K562 (cell line): Measurements from ENCODE around the gene HHATL. TPM values are rescaled to one million over a fixed set of nuclear protein-coding genes. Genes with fewer than 3 reads are reported as not detected.

Experiments used
- ATAC-seq: fragments of 200-7000 bp; cut with Tn5 transposase; 3 replicates; pipeline ENCODE4 v1.9.1; 2020; ENCODE audit warnings: moderate library complexity
- BruUV-seq: library from RNA; stranded (reverse); fragments of 400-500 nt; replicated peaks from 2 replicates; lab custom pipeline; 2021; lab: Mats Ljungman, UMichigan
- CTCF ChIA-PET: fragments of 300-600 bp; formaldehyde crosslinking; extraction: SDS; loops from one replicate; lab custom pipeline; 2021; ENCODE audit warnings: low intra/inter-chr PET ratio; lab: Yijun Ruan, JAX
- POLR2A ChIA-PET: fragments of 300-600, 350-650 bp; sonication (Branson Sonifier 250); formaldehyde crosslinking; extraction: SDS; loops from one replicate; lab custom pipeline; 2021; ENCODE audit warnings: antibody characterized with exemption, inconsistent platforms; lab: Yijun Ruan, JAX
- DNase-seq, 4 experiments: peaks; one replicate each; pipeline versions ENCODE4 v3.0.0 to v3.0.0-alpha.2; 2011 to 2018; ENCODE audit warnings: low spot score in 3 of 4, mixed read lengths in 3 of 4; ENCODE audit errors: extremely low read depth in 1 of 4
- FAIRE-seq: peaks from 2 replicates; lab custom pipeline; 2011; peaks lifted over from hg19 to GRCh38; lab: Jason Lieb, UNC
- H2AFZ ChIP-seq: 2 replicates; pipeline ENCODE4 v1.6.0; 2011; ENCODE audit warnings: low read depth, low read length, control low read depth, inconsistent platforms
- H3K27ac ChIP-seq: fragments of 200-600 bp; 3 replicates; pipeline ENCODE4 v1.8.0; 2011; ENCODE audit warnings: low read depth, mild to moderate bottlenecking, control low read depth, inconsistent platforms, low read length, moderate library complexity, mixed read lengths; ENCODE audit errors: extremely low read depth
- H3K27me3 ChIP-seq, 2 experiments: fragments of 300-600 bp in 1 of 2; 2 replicates in 1 of 2; 3 replicates in 1 of 2; pipeline versions ENCODE4 v1.6.0 to v1.8.0; 2011; ENCODE audit warnings: inconsistent platforms in 2 of 2, low read length in 2 of 2, mild to moderate bottlenecking in 1 of 2, mixed read lengths in 1 of 2, moderate library complexity in 1 of 2; ENCODE audit not compliant: control insufficient read depth in 2 of 2, insufficient read depth in 2 of 2
- H3K36me3 ChIP-seq: fragments of 300-600 bp; 3 replicates; pipeline ENCODE4 v1.8.0; 2011; ENCODE audit warnings: mild to moderate bottlenecking, low read length, inconsistent platforms; ENCODE audit not compliant: control insufficient read depth, insufficient read depth
- H3K4me1 ChIP-seq, 2 experiments: fragments of 200-600 bp in 1 of 2; replicated peaks in 1 of 2; 2 replicates in 1 of 2; 3 replicates in 1 of 2; pipeline versions ENCODE4 v1.5.1 to v1.8.0; 2011; ENCODE audit warnings: inconsistent platforms in 2 of 2, low read length in 2 of 2, mild to moderate bottlenecking in 1 of 2, mixed read lengths in 1 of 2, moderate library complexity in 1 of 2; ENCODE audit not compliant: control insufficient read depth in 2 of 2, insufficient read depth in 2 of 2
- H3K4me2 ChIP-seq: 2 replicates; pipeline ENCODE4 v1.6.1; 2011; ENCODE audit warnings: low read length, control low read depth, inconsistent platforms, mixed read lengths; ENCODE audit not compliant: insufficient read depth
- H3K4me3 ChIP-seq: fragments of 200-600 bp; sonication (generic), shearing (Covaris generic); 2 replicates; pipeline ENCODE4 v1.5.1; 2016; ENCODE audit warnings: control low read depth, inconsistent platforms
- H3K79me2 ChIP-seq: fragments of 200-600 bp; 3 replicates; pipeline ENCODE4 v1.8.0; 2011; ENCODE audit warnings: low read length, inconsistent platforms; ENCODE audit not compliant: control insufficient read depth, insufficient read depth
- H3K9ac ChIP-seq, 2 experiments: 2 replicates each; pipeline versions ENCODE4 v1.6.0 to v1.6.1; 2011; ENCODE audit warnings: low read depth in 2 of 2, low read length in 2 of 2, control low read depth in 1 of 2, inconsistent platforms in 1 of 2, mild to moderate bottlenecking in 1 of 2, mixed read lengths in 1 of 2; ENCODE audit not compliant: insufficient read depth in 1 of 2
- H3K9me1 ChIP-seq: one replicate; pipeline ENCODE4 v1.6.0; 2011; ENCODE audit warnings: inconsistent platforms, mild to moderate bottlenecking, low read length, moderate library complexity; ENCODE audit not compliant: control insufficient read depth, insufficient read depth
- H3K9me3 ChIP-seq: replicated peaks from 2 replicates; pipeline ENCODE4 v1.5.1; 2011; ENCODE audit warnings: low read depth, low read length, inconsistent platforms; ENCODE audit not compliant: control insufficient read depth, insufficient read depth
- H4K20me1 ChIP-seq: replicated peaks from 2 replicates; pipeline ENCODE4 v1.6.1; 2011; ENCODE audit warnings: low read length, inconsistent platforms, mixed read lengths; ENCODE audit not compliant: control insufficient read depth, insufficient read depth
- CCAR2 ChIP-seq: fragments of 200-400 bp; formaldehyde crosslinking; IDR thresholded peaks from 2 replicates; pipeline ENCODE4 v1.6.1; 2017; ENCODE audit warnings: mild to moderate bottlenecking, low read depth, low read length
- CHCHD3 ChIP-seq: fragments of 250-450 bp; sonication (Bioruptor Pico); IDR thresholded peaks from 2 replicates; pipeline ENCODE4 v2.1.2; 2022; ENCODE audit warnings: mild to moderate bottlenecking
- ETS2 ChIP-seq: IDR thresholded peaks from 2 replicates; pipeline ENCODE4 v1.6.1; 2016; ENCODE audit warnings: borderline replicate concordance, missing genetic modification characterization, mild to moderate bottlenecking, moderate library complexity, missing compliant biosample characterization; ENCODE audit not compliant: poor library complexity, severe bottlenecking
- MECOM ChIP-seq: fragments of 250-450 bp; sonication (Bioruptor Pico); IDR thresholded peaks from 2 replicates; pipeline ENCODE4 v1.8.0; 2022; ENCODE audit warnings: inconsistent platforms
- MLLT1 ChIP-seq, 2 experiments: fragments of 450-650 bp; IDR thresholded peaks; 2 replicates each; pipeline ENCODE4 v1.6.1; 2016
- NCOA1 ChIP-seq: fragments of 450-650 bp; IDR thresholded peaks from 2 replicates; pipeline ENCODE4 v1.6.1; 2016; ENCODE audit warnings: low read depth
- RAD21 ChIP-seq, 2 experiments: fragments of 250-450 bp in 1 of 2; fragments of 450-650 bp in 1 of 2; sonication (Bioruptor Pico) in 1 of 2; formaldehyde crosslinking in 1 of 2; IDR thresholded peaks in 1 of 2; conservative IDR thresholded peaks in 1 of 2; 2 replicates each; pipeline versions ENCODE4 v1.4.0 to v1.8.0; 2020 to 2022; ENCODE audit warnings: mild to moderate bottlenecking in 2 of 2, moderate library complexity in 1 of 2
- SOX6 ChIP-seq: fragments of 450-650 bp; IDR thresholded peaks from 2 replicates; pipeline ENCODE4 v1.6.1; 2014; ENCODE audit warnings: mild to moderate bottlenecking
- STAG1 ChIP-seq: sonication (generic); formaldehyde crosslinking; IDR thresholded peaks from 2 replicates; pipeline ENCODE4 v1.5.0; 2020; ENCODE audit warnings: missing genetic modification reagents, borderline replicate concordance
- ZBTB8A ChIP-seq: fragments of 450-650 bp; IDR thresholded peaks from 2 replicates; pipeline ENCODE4 v1.6.1; 2018; ENCODE audit warnings: mild to moderate bottlenecking, moderate library complexity; ENCODE audit not compliant: partially characterized antibody
- ZNF143 ChIP-seq: sonication (generic); formaldehyde crosslinking; IDR thresholded peaks from 2 replicates; pipeline ENCODE4 v1.9.0; 2022; ENCODE audit warnings: mild to moderate bottlenecking, missing genetic modification reagents
- ZNF263 ChIP-seq: sonication (generic); formaldehyde crosslinking; IDR thresholded peaks from 2 replicates; pipeline ENCODE4 v1.8.0; 2022; ENCODE audit warnings: mild to moderate bottlenecking, missing genetic modification reagents, borderline replicate concordance
- ZZZ3 ChIP-seq: fragments of 450-650 bp; IDR thresholded peaks from 2 replicates; pipeline ENCODE4 v1.6.1; 2016; ENCODE audit warnings: antibody characterized with exemption, mild to moderate bottlenecking, moderate library complexity
- WGBS: fragments of 100-300 bp; shearing (Covaris generic); methylation state at CpG from one replicate; pipeline ENCODE4 v1.1.6; 2016; ENCODE audit warnings: low coverage, mixed read lengths; ENCODE audit not compliant: insufficient coverage; ENCODE audit errors: missing lambda C conversion rate; 5-methylcytosine and 5-hydroxymethylcytosine counted together
- in situ Hi-C: fragments of 300-500 bp; cut with MboI; formaldehyde crosslinking; loops from 4 replicates; pipeline ENCODE4 v1.15.0; 2018; ENCODE audit warnings: inconsistent platforms, mixed read lengths
- intact Hi-C: fragments of 100-400 bp; cut with micrococcal nuclease; formaldehyde crosslinking; loops from 2 replicates; pipeline ENCODE4 v1.14.2; 2022
- polyA plus RNA-seq, 8 experiments: library from polyadenylated mRNA; depleted of rRNA in 4 of 8; stranded (reverse) in 5 of 8; unstranded in 3 of 8; fragments of >200 nt; fragmentation: Nextera tagmentation in 2 of 8; fragmentation: Illumina TruSeq in 1 of 8; extraction: Ambion mirVana in 2 of 8; extraction: Trizol in 1 of 8; gene quantifications; 2 replicates each; pipeline versions ENCODE4 v1.2.1 to v1.2.3, GENCODE V29; 2011 to 2014; ENCODE audit warnings: inconsistent platforms in 1 of 8, missing spikeins in 1 of 8
- total RNA-seq, 7 experiments: library from RNA; depleted of rRNA in 6 of 7; stranded (reverse); fragments of >200 nt in 6 of 7; fragmentation: Illumina TruSeq in 2 of 7; extraction: Trizol in 2 of 7; gene quantifications; 2 replicates each; pipeline versions ENCODE4 v1.2.1 to v1.2.3, GENCODE V29; 2011 to 2021; ENCODE audit warnings: low replicate concordance in 1 of 7
- TF ChIP-seq, protein P1 (sequence below): fragments of 450-650 bp; IDR thresholded peaks from 2 replicates; pipeline ENCODE4 v1.7.1; 2018; ENCODE audit warnings: mild to moderate bottlenecking, low read depth; ENCODE audit not compliant: partially characterized antibody
- TF ChIP-seq, protein P2 (sequence below): fragments of 250-450 bp; sonication (Bioruptor Pico); IDR thresholded peaks from 2 replicates; pipeline ENCODE4 v1.4.0; 2020; ENCODE audit warnings: mild to moderate bottlenecking, moderate library complexity, borderline replicate concordance

HHATL gene
- total and polyA plus RNA-seq, 9 of the 15 experiments (the other 6 are each of a cell fraction or from before 2014, with no cell fraction given), result not detected

DNA sequence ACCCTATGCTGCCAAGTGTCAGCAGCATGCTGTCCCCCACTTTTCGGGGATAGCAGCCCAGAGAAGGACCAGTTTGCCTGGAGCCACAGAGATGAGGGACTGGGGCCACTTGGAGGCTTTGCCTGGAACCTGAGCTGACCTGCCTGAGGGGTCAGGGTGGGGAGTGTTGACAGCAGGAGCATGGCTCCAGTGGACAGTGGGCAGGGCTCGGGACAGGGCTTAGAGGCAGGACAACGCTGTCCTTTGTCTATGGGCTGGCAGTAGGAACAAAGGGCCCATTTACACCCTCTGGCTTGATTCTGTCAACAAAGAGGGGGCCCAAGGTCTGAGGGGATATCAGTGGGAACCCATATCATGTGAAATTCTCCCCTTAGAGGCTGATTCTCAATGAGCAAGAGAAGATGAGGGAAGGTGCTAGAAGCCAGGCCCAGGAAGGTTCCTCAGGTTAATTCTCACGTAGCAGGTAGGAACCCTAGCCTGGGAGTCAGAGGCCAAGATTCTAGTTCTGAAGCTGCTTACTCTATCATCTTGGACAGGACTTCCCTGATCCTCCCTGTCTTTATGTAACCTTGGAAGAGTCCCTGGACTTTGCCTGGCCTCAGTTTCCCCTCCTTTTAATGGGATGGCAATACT, 29.7 kb upstream of the HHATL start:
- FAIRE-seq, result no peak
- Histone ChIP-seq H2AFZ (no peak overlapping the region), H3K9ac (no peak overlapping the region), H3K4me3 (no peak overlapping the region), H3K9me3 (0 out of 2 replicates have a peak, but pooled peaks cover 2% of the 10 kb centered on the region), H3K79me2 (no peaks in the 10 kb centered on the region), H3K4me1 (no peaks in the 10 kb centered on the region), H3K27ac (no peak overlapping the region), H4K20me1 (no peaks in the 10 kb centered on the region; the same call in 1 of the 2 replicates), H3K9me1 (no peaks in the 10 kb centered on the region), H3K4me2 (no peak overlapping the region), H3K27me3 (peaks cover 26 to 36% of the 10 kb centered on the region in 2 experiments; a peak in 4 of 5 replicates), H3K36me3 (no peaks in the 10 kb centered on the region)
- in situ Hi-C loops (no loop called here), intact Hi-C loops (no loop called here)
- 0% methylated on average over 4 of the region's 4 CpGs for WGBS
- no TSS peak for BruUV-seq
- ChIA-PET POLR2A (no interaction called here), CTCF (no interaction called here)
- no peak for ATAC-seq
- no peak for DNase-seq
- TF ChIP-seq ETS2 (tag) (no peak), ZBTB8A (no peak), STAG1 (CRISPR knock-in tag) (no peak), ZNF143 (CRISPR knock-in tag) (no peak), ZNF263 (no peak), ZZZ3 (no peak), MECOM (no peak), CHCHD3 (CRISPR knock-in tag) (no peak), RAD21 (CRISPR knock-in tag; conservative IDR thresholded peaks at IDR 0.05 in 1 of 2, IDR thresholded peaks at IDR 0.05 in 1 of 2) (no peak), SOX6 (no peak), MLLT1 (IDR thresholded peaks at IDR 0.05) (no peak), NCOA1 (no peak), CCAR2 (no peak)
- TF ChIP-seq, protein P1, sequence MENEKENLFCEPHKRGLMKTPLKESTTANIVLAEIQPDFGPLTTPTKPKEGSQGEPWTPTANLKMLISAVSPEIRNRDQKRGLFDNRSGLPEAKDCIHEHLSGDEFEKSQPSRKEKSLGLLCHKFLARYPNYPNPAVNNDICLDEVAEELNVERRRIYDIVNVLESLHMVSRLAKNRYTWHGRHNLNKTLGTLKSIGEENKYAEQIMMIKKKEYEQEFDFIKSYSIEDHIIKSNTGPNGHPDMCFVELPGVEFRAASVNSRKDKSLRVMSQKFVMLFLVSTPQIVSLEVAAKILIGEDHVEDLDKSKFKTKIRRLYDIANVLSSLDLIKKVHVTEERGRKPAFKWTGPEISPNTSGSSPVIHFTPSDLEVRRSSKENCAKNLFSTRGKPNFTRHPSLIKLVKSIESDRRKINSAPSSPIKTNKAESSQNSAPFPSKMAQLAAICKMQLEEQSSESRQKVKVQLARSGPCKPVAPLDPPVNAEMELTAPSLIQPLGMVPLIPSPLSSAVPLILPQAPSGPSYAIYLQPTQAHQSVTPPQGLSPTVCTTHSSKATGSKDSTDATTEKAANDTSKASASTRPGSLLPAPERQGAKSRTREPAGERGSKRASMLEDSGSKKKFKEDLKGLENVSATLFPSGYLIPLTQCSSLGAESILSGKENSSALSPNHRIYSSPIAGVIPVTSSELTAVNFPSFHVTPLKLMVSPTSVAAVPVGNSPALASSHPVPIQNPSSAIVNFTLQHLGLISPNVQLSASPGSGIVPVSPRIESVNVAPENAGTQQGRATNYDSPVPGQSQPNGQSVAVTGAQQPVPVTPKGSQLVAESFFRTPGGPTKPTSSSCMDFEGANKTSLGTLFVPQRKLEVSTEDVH, result no peak
- TF ChIP-seq, protein P2, sequence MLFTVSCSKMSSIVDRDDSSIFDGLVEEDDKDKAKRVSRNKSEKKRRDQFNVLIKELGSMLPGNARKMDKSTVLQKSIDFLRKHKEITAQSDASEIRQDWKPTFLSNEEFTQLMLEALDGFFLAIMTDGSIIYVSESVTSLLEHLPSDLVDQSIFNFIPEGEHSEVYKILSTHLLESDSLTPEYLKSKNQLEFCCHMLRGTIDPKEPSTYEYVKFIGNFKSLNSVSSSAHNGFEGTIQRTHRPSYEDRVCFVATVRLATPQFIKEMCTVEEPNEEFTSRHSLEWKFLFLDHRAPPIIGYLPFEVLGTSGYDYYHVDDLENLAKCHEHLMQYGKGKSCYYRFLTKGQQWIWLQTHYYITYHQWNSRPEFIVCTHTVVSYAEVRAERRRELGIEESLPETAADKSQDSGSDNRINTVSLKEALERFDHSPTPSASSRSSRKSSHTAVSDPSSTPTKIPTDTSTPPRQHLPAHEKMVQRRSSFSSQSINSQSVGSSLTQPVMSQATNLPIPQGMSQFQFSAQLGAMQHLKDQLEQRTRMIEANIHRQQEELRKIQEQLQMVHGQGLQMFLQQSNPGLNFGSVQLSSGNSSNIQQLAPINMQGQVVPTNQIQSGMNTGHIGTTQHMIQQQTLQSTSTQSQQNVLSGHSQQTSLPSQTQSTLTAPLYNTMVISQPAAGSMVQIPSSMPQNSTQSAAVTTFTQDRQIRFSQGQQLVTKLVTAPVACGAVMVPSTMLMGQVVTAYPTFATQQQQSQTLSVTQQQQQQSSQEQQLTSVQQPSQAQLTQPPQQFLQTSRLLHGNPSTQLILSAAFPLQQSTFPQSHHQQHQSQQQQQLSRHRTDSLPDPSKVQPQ (CRISPR knock-in tag), result no peak
